GM12878 (cell line): ENCODE results near the gene NPEPPS.

Source experiments
- BHLHE40 ChIP-seq, 2 experiments: fragments of 450-650 bp in 1 of 2; IDR thresholded peaks; 2 replicates each; pipeline ENCODE4 v1.6.1; 2011 to 2017; ENCODE audit warnings: low read depth in 2 of 2, borderline replicate concordance in 1 of 2, improper control_type of control experiment in 1 of 2, low read length in 1 of 2, mild to moderate bottlenecking in 1 of 2
- CHD1 ChIP-seq: IDR thresholded peaks from 2 replicates; pipeline ENCODE4 v1.6.1; 2012; ENCODE audit warnings: low read depth, low read length, improper control_type of control experiment
- EP300 ChIP-seq, 2 experiments: fragments of 150-350 bp in 1 of 2; IDR thresholded peaks; 2 replicates each; pipeline ENCODE4 v1.6.1; 2011 to 2012; ENCODE audit warnings: low read depth in 2 of 2, low read length in 2 of 2, borderline replicate concordance in 1 of 2, improper control_type of control experiment in 1 of 2, inconsistent platforms in 1 of 2; ENCODE audit not compliant: control insufficient read depth in 1 of 2
- PAX5 ChIP-seq: IDR thresholded peaks from 2 replicates; pipeline ENCODE4 v1.6.1; 2011; ENCODE audit warnings: low read depth, low read length, borderline replicate concordance
- POLR2A ChIP-seq: IDR thresholded peaks from 2 replicates; pipeline ENCODE4 v1.6.1; 2011; ENCODE audit warnings: low read depth, mild to moderate bottlenecking, low read length
- TF ChIP-seq, protein P1 (sequence below), 3 experiments: IDR thresholded peaks in 2 of 3; conservative IDR thresholded peaks in 1 of 3; 2 replicates each; pipeline ENCODE4 v1.5.1; 2011; ENCODE audit warnings: low read depth in 3 of 3, low read length in 3 of 3, mild to moderate bottlenecking in 3 of 3, control low read depth in 2 of 3, moderate library complexity in 2 of 3, inconsistent platforms in 1 of 3, mixed read lengths in 1 of 3; ENCODE audit not compliant: control insufficient read depth in 2 of 3, insufficient read depth in 1 of 3; ENCODE audit errors: extremely low read depth in 1 of 3
- TF ChIP-seq, protein P2 (sequence below): fragments of 450-650 bp; IDR thresholded peaks from 2 replicates; pipeline ENCODE4 v1.6.1; 2016; ENCODE audit warnings: mild to moderate bottlenecking, moderate library complexity, borderline replicate concordance

DNA sequence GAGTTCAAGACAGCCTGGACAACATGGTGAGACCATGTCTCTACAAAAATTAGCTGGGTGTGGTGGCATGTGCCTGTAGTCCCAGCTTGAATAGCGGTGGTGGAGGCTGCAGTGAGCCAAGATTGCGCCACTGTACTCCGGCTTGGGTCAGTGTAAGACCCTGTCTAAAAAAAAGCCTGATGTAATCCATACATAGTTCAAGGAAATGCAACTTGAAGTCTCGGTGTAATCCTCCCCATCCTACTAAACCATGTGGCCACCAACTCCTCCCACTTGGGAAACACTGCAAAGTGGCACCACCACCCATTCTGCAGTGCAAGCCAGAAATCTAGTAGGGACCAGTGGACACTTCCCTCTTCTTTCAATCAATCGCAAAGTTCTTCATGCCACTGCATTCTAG is 113.4 kb downstream of the NPEPPS start:
- TF ChIP-seq BHLHE40 (IDR thresholded peaks at IDR 0.05; ENCODE audit: borderline replicate concordance in 1 of 2, low read depth in 2 of 2, low read length in 1 of 2) (no peak), CHD1 (no peak), EP300 (IDR thresholded peaks at IDR 0.05; ENCODE audit: borderline replicate concordance in 1 of 2, control insufficient read depth in 1 of 2, low read depth in 2 of 2, low read length in 2 of 2) (no peak), PAX5 (no peak), POLR2A (no peak)
- TF ChIP-seq, protein P1, sequence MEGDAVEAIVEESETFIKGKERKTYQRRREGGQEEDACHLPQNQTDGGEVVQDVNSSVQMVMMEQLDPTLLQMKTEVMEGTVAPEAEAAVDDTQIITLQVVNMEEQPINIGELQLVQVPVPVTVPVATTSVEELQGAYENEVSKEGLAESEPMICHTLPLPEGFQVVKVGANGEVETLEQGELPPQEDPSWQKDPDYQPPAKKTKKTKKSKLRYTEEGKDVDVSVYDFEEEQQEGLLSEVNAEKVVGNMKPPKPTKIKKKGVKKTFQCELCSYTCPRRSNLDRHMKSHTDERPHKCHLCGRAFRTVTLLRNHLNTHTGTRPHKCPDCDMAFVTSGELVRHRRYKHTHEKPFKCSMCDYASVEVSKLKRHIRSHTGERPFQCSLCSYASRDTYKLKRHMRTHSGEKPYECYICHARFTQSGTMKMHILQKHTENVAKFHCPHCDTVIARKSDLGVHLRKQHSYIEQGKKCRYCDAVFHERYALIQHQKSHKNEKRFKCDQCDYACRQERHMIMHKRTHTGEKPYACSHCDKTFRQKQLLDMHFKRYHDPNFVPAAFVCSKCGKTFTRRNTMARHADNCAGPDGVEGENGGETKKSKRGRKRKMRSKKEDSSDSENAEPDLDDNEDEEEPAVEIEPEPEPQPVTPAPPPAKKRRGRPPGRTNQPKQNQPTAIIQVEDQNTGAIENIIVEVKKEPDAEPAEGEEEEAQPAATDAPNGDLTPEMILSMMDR (IDR thresholded peaks at IDR 0.05 in 2 of 3, conservative IDR thresholded peaks at IDR 0.05 in 1 of 3; ENCODE audit: control insufficient read depth in 2 of 3, extremely low read depth in 1 of 3, insufficient read depth in 1 of 3, low read depth in 3 of 3, low read length in 3 of 3): no peak
- TF ChIP-seq, protein P2, sequence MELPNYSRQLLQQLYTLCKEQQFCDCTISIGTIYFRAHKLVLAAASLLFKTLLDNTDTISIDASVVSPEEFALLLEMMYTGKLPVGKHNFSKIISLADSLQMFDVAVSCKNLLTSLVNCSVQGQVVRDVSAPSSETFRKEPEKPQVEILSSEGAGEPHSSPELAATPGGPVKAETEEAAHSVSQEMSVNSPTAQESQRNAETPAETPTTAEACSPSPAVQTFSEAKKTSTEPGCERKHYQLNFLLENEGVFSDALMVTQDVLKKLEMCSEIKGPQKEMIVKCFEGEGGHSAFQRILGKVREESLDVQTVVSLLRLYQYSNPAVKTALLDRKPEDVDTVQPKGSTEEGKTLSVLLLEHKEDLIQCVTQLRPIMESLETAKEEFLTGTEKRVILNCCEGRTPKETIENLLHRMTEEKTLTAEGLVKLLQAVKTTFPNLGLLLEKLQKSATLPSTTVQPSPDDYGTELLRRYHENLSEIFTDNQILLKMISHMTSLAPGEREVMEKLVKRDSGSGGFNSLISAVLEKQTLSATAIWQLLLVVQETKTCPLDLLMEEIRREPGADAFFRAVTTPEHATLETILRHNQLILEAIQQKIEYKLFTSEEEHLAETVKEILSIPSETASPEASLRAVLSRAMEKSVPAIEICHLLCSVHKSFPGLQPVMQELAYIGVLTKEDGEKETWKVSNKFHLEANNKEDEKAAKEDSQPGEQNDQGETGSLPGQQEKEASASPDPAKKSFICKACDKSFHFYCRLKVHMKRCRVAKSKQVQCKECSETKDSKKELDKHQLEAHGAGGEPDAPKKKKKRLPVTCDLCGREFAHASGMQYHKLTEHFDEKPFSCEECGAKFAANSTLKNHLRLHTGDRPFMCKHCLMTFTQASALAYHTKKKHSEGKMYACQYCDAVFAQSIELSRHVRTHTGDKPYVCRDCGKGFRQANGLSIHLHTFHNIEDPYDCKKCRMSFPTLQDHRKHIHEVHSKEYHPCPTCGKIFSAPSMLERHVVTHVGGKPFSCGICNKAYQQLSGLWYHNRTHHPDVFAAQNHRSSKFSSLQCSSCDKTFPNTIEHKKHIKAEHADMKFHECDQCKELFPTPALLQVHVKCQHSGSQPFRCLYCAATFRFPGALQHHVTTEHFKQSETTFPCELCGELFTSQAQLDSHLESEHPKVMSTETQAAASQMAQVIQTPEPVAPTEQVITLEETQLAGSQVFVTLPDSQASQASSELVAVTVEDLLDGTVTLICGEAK: no peak
